ENCODE data around the gene PWWP2B.

GRCh38 chr10:132347211-132347930, 49.6 kb upstream of the PWWP2B start:
- TF ChIP-seq, protein P1, sequence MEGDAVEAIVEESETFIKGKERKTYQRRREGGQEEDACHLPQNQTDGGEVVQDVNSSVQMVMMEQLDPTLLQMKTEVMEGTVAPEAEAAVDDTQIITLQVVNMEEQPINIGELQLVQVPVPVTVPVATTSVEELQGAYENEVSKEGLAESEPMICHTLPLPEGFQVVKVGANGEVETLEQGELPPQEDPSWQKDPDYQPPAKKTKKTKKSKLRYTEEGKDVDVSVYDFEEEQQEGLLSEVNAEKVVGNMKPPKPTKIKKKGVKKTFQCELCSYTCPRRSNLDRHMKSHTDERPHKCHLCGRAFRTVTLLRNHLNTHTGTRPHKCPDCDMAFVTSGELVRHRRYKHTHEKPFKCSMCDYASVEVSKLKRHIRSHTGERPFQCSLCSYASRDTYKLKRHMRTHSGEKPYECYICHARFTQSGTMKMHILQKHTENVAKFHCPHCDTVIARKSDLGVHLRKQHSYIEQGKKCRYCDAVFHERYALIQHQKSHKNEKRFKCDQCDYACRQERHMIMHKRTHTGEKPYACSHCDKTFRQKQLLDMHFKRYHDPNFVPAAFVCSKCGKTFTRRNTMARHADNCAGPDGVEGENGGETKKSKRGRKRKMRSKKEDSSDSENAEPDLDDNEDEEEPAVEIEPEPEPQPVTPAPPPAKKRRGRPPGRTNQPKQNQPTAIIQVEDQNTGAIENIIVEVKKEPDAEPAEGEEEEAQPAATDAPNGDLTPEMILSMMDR (conservative IDR thresholded peaks at IDR 0.05 in 1 of 2, IDR thresholded peaks at IDR 0.05 in 1 of 2; ENCODE audit: extremely low read depth in 1 of 2, insufficient read depth in 1 of 2, low read depth in 1 of 2, low read length in 2 of 2): no peak
- TF ChIP-seq EZH2 (IDR thresholded peaks at IDR 0.05; ENCODE audit: borderline replicate concordance, low read length): no peak

Data from mammary epithelial cell (primary cell).